Measurements from ENCODE around the gene ZBTB12. TPM values are rescaled to one million over a fixed set of nuclear protein-coding genes. Genes with fewer than 3 reads are reported as not detected.
"Not testable (repeated sequence)": the region's sequence is repeated elsewhere in the genome, so short reads cannot be mapped to it uniquely, and the experiment has no call there.

ZBTB12 gene
- polyA plus RNA-seq, 4 donors, result 22.4 to 35.3 (median 26.9) TPM

DNA sequence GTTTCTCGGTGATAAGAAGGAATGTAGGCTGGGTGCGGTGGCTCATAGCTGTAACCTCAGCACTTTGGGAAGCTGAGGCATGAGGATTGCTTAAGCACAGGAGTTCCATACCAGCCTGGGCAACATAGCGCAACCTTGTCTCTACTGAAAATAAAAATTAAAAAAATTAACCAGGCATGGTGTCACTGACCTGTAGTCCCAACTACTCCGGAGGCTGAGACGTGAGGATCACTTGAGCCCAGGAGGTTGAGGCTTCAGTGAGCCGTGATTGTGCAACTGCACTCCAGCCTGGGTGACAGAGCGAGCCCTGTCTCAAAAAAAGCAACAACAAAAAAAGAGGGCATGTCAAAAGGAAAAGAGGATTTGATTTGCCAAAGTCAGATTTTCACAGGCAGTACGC, 43.2 kb downstream of the ZBTB12 start:
- no peak for DNase-seq (ENCODE audit: low read depth in 4 of 4, low spot score in 2 of 4)

DNA sequence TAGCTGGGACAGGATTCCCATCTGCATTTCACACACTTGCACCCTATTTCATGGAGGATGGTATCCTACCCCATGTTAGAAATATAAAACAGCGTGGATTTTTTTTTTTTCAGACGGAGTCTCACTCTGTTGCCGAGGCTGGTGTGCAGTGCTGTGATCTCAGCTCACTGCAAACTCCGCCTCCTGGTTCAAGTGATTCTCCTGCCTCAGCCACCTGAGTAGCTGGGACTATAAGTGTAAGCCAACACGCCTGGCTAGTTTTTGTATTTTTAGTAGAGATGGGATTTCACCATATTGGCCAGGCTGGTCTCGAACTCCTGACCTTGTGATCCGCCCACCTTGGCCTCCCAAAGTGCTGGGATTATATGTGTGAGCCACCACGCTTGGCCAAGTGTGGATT, 44.1 kb downstream of the ZBTB12 start:
- DNase-seq (ENCODE audit: low read depth in 4 of 4, low spot score in 2 of 4), result not testable (repeated sequence)

DNA sequence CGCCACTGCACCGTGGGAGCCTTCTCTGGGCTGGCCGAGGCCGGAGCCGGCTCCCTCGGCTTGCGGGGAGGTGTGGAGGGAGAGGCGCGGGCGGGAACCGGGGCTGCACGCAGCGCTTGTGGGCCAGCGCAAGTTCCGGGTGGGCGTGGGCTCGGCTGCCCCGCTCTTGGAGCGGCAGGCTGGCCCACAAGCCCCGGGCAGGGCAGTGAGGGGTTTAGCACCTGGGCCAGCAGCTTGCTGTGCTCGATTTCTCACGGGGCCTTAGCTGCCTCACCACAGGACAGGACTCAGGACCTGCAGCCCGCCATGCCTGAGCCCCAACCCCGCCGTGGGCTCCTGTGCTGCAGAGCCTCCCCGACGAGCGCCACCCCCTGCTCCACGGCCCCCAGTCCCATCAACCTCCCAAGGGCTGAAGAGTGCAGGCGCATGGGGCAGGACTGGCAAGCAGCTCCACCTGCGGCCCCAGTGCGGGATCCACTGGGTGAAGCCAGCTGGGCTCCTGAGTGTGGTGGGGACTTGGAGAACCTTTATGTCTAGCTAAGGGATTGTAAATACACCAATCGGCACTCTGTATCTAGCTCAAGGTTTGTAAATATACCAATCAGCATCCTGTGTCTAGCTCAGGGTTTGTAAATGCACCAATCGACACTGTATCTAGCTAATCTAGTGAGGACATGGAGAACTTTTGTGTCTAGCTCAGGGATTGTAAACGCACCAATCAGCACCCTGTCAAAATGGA, 49.7 kb downstream of the ZBTB12 start:
- DNase-seq (ENCODE audit: low read depth in 4 of 4, low spot score in 2 of 4), result not testable (repeated sequence)

DNA sequence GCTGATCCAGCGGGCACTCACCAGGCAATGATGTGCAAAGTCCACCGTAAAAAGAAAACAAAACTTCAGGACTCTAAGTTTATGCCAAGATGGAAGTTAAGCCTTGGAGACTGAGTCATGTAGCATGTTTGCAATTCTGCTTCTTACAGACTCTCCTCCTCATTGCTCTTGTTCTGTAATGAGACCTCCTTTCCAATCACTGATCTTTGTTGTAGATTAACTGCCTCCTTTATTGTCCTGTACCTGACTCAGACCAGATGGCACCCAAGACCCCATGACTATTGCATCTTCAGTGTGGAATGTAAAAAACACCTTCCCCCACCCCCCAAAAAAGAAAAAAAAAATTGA, 50.4 kb downstream of the ZBTB12 start:
- DNase-seq (ENCODE audit: low read depth in 4 of 4, low spot score in 2 of 4), result no peak

DNA sequence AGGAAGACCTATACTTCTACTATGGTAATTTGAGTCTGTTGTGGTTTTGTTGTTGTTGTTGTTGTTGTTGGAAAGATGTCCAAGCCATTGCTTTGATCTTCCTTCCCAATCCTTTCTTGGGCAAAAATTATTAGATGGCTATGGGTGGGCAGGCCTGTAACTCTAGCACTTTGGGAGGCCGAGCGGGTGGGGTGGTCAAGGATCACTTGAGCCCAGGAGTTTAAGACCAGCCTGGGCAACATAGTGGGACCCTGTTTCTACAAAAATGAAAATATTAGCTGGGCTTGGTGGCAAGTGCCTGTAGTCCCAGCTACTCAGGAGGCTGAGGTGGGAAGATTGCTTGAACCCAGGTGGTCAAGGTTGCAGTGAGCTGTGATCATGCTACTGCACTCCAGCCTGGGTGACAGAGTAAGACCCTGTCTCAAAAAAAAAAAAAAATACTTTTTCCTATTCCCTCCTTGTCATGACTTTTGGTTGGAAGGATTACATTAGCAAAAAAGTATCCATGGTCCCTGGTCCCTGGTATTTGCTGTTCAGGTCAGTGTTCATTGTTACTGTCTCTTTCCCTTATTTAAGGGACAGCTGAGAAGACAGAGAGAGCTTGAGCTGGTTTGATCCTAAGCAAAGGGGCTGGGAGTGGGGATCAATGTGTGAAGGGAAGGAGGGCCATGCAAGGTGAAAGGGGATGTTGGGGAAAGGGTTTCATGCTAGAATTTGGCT, 51.0 kb downstream of the ZBTB12 start:
- DNase-seq (ENCODE audit: low read depth in 4 of 4, low spot score in 2 of 4), result no peak

Other genes starting within 250 kb of the ZBTB12 start
- gene BAG6, start 249.4 kb downstream of the ZBTB12 start, polyA plus RNA-seq (ENCODE audit: insufficient read length in 4 of 4), result 100 to 1,000 TPM; 218 to 274 (median 261) TPM
- 100 to 1,000 TPM in 3 of 4 donors, 10 to 100 TPM in 1; 89.9 to 124 (median 104) TPM for gene APOM, start 246.2 kb downstream of the ZBTB12 start, polyA plus RNA-seq (ENCODE audit: insufficient read length in 4 of 4)
- gene C6orf47, start 241.3 kb downstream of the ZBTB12 start, polyA plus RNA-seq (ENCODE audit: insufficient read length in 4 of 4), result 10 to 100 TPM; 17.9 to 24.3 (median 21.4) TPM
- 10 to 100 TPM; 25.2 to 33.9 (median 29.5) TPM for gene GPANK1, start 237.1 kb downstream of the ZBTB12 start, polyA plus RNA-seq (ENCODE audit: insufficient read length in 4 of 4)
- gene CSNK2B, start 236.0 kb downstream of the ZBTB12 start, polyA plus RNA-seq (ENCODE audit: insufficient read length in 4 of 4), result 100 to 1,000 TPM; 224 to 234 (median 228) TPM
- 10 to 100 TPM in 3 of 4 donors, 1 to 10 TPM in 1; 9.0 to 37.0 (median 19.2) TPM for gene LY6G5B, start 232.1 kb downstream of the ZBTB12 start, polyA plus RNA-seq (ENCODE audit: insufficient read length in 4 of 4)
- 1 to 10 TPM; 2.4 to 5.6 (median 3.0) TPM for gene LY6G5C, start 221.0 kb downstream of the ZBTB12 start, polyA plus RNA-seq (ENCODE audit: insufficient read length in 4 of 4)
- gene ABHD16A, start 198.8 kb downstream of the ZBTB12 start, polyA plus RNA-seq (ENCODE audit: insufficient read length in 4 of 4), result 10 to 100 TPM; 54.3 to 74.8 (median 61.5) TPM
- gene LY6G6F, start 195.2 kb downstream of the ZBTB12 start, polyA plus RNA-seq (ENCODE audit: insufficient read length in 4 of 4), result under 1 TPM; 0.21 to 0.81 (median 0.57) TPM
- gene LY6G6D, start 186.7 kb downstream of the ZBTB12 start, polyA plus RNA-seq (ENCODE audit: insufficient read length in 4 of 4), result under 1 TPM in 1 of 4 donors, not detected in 3; 0.65 TPM
- 1 to 10 TPM in 1 of 4 donors, under 1 TPM in 2, not detected in 1; 0.32 to 1.4 (median 0.47) TPM for gene LY6G6C, start 180.3 kb downstream of the ZBTB12 start, polyA plus RNA-seq (ENCODE audit: insufficient read length in 4 of 4)
- gene MPIG6B, start 178.7 kb downstream of the ZBTB12 start, polyA plus RNA-seq (ENCODE audit: insufficient read length in 4 of 4), result 1 to 10 TPM in 3 of 4 donors, under 1 TPM in 1; 0.72 to 2.4 (median 1.5) TPM
- gene DDAH2, start 172.8 kb downstream of the ZBTB12 start, polyA plus RNA-seq (ENCODE audit: insufficient read length in 4 of 4), result 100 to 1,000 TPM; 163 to 243 (median 200) TPM
- gene CLIC1, start 165.6 kb downstream of the ZBTB12 start, polyA plus RNA-seq (ENCODE audit: insufficient read length in 4 of 4), result 100 to 1,000 TPM; 251 to 323 (median 297) TPM
- gene MSH5, start 162.1 kb downstream of the ZBTB12 start, polyA plus RNA-seq (ENCODE audit: insufficient read length in 4 of 4), result 10 to 100 TPM; 13.1 to 58.4 (median 30.9) TPM
- 10 to 100 TPM in 2 of 4 donors, 1 to 10 TPM in 2; 4.2 to 12.9 (median 7.3) TPM for gene SAPCD1, start 139.4 kb downstream of the ZBTB12 start, polyA plus RNA-seq (ENCODE audit: insufficient read length in 4 of 4)
- gene VWA7, start 124.8 kb downstream of the ZBTB12 start, polyA plus RNA-seq (ENCODE audit: insufficient read length in 4 of 4), result 10 to 100 TPM in 2 of 4 donors, 1 to 10 TPM in 2; 8.1 to 10.7 (median 9.6) TPM
- 10 to 100 TPM; 51.9 to 64.8 (median 55.2) TPM for gene VARS1, start 106.3 kb downstream of the ZBTB12 start, polyA plus RNA-seq (ENCODE audit: insufficient read length in 4 of 4)
- gene LSM2, start 95.1 kb downstream of the ZBTB12 start, polyA plus RNA-seq (ENCODE audit: insufficient read length in 4 of 4), result 10 to 100 TPM; 80.4 to 88.0 (median 84.9) TPM
- gene HSPA1L, start 86.8 kb downstream of the ZBTB12 start, polyA plus RNA-seq (ENCODE audit: insufficient read length in 4 of 4), result 1 to 10 TPM; 3.6 to 4.2 (median 3.8) TPM
- 100 to 1,000 TPM in 3 of 4 donors, 10 to 100 TPM in 1; 92.5 to 123 (median 116) TPM for gene HSPA1A, start 86.5 kb downstream of the ZBTB12 start, polyA plus RNA-seq (ENCODE audit: insufficient read length in 4 of 4)
- 100 to 1,000 TPM; 128 to 169 (median 155) TPM for gene HSPA1B, start 74.3 kb downstream of the ZBTB12 start, polyA plus RNA-seq (ENCODE audit: insufficient read length in 4 of 4)
- 10 to 100 TPM; 72.1 to 78.2 (median 75.1) TPM for gene NEU1, start 39.3 kb downstream of the ZBTB12 start, polyA plus RNA-seq (ENCODE audit: insufficient read length in 4 of 4)
- 10 to 100 TPM; 37.2 to 57.4 (median 46.1) TPM for gene SLC44A4, start 23.1 kb downstream of the ZBTB12 start, polyA plus RNA-seq (ENCODE audit: insufficient read length in 4 of 4)
- gene EHMT2, start 4.4 kb downstream of the ZBTB12 start, polyA plus RNA-seq (ENCODE audit: insufficient read length in 4 of 4), result 100 to 1,000 TPM in 1 of 4 donors, 10 to 100 TPM in 3; 65.6 to 111 (median 86.8) TPM
- gene C2, start 25.6 kb upstream of the ZBTB12 start, polyA plus RNA-seq (ENCODE audit: insufficient read length in 4 of 4), result 1 to 10 TPM; 3.1 to 4.1 (median 3.7) TPM
- 10 to 100 TPM in 1 of 4 donors, 1 to 10 TPM in 3; 6.5 to 22.2 (median 7.1) TPM for gene CFB, start 44.0 kb upstream of the ZBTB12 start, polyA plus RNA-seq (ENCODE audit: insufficient read length in 4 of 4)
- gene NELFE, start 56.9 kb upstream of the ZBTB12 start, polyA plus RNA-seq (ENCODE audit: insufficient read length in 4 of 4), result 100 to 1,000 TPM in 1 of 4 donors, 10 to 100 TPM in 3; 88.5 to 105 (median 91.7) TPM
- gene SKIC2, start 57.1 kb upstream of the ZBTB12 start, polyA plus RNA-seq (ENCODE audit: insufficient read length in 4 of 4), result 10 to 100 TPM; 36.4 to 56.9 (median 45.8) TPM
- gene DXO, start 70.1 kb upstream of the ZBTB12 start, polyA plus RNA-seq (ENCODE audit: insufficient read length in 4 of 4), result 10 to 100 TPM; 22.9 to 42.2 (median 32.9) TPM
- 10 to 100 TPM; 11.9 to 24.1 (median 15.8) TPM for gene C4A, start 80.0 kb upstream of the ZBTB12 start, polyA plus RNA-seq (ENCODE audit: insufficient read length in 4 of 4)
- 10 to 100 TPM; 10.7 to 24.8 (median 17.0) TPM for gene C4B, start 112.7 kb upstream of the ZBTB12 start, polyA plus RNA-seq (ENCODE audit: insufficient read length in 4 of 4)
- gene CYP21A2, start 136.3 kb upstream of the ZBTB12 start, polyA plus RNA-seq (ENCODE audit: insufficient read length in 4 of 4), result 1 to 10 TPM in 2 of 4 donors, under 1 TPM in 2; 0.61 to 1.4 (median 1.1) TPM
- 1 to 10 TPM; 2.7 to 4.9 (median 4.9) TPM for gene TNXB, start 207.3 kb upstream of the ZBTB12 start, polyA plus RNA-seq (ENCODE audit: insufficient read length in 4 of 4)
- 100 to 1,000 TPM in 1 of 4 donors, 10 to 100 TPM in 3; 88.4 to 123 (median 95.4) TPM for gene ATF6B, start 226.2 kb upstream of the ZBTB12 start, polyA plus RNA-seq (ENCODE audit: insufficient read length in 4 of 4)
- gene FKBPL, start 228.2 kb upstream of the ZBTB12 start, polyA plus RNA-seq (ENCODE audit: insufficient read length in 4 of 4), result 1 to 10 TPM; 6.3 to 9.6 (median 7.7) TPM
- gene PRRT1, start 249.9 kb upstream of the ZBTB12 start, polyA plus RNA-seq (ENCODE audit: insufficient read length in 4 of 4), result 1 to 10 TPM; 2.2 to 4.4 (median 3.1) TPM

All from left renal cortex interstitium (tissue), 4 donors.